SK-N-SH (cell line): ENCODE results near the gene DNAH3.
"Not testable (repeated sequence)": the region's sequence is repeated elsewhere in the genome, so short reads cannot be mapped to it uniquely, and the experiment has no call there.

Source experiments
- RXRA ChIP-seq: IDR thresholded peaks from 2 replicates; pipeline ENCODE4 v1.4.0; 2012; ENCODE audit warnings: low read depth, mild to moderate bottlenecking, borderline replicate concordance
- TCF12 ChIP-seq: IDR thresholded peaks from 2 replicates; pipeline ENCODE4 v1.4.0; 2012
- TF ChIP-seq, protein P1 (sequence below): fragments of 200-600 bp; sonication (generic); IDR thresholded peaks from 2 replicates; pipeline ENCODE4 v1.6.1; 2017; ENCODE audit warnings: antibody characterized with exemption, mild to moderate bottlenecking, moderate library complexity
- TF ChIP-seq, protein P2 (sequence below): fragments of 150-350 bp; IDR thresholded peaks from 2 replicates; pipeline ENCODE4 v1.6.1; 2016; ENCODE audit warnings: mild to moderate bottlenecking, low read depth, low read length
- TF ChIP-seq, protein P3 (sequence below): IDR thresholded peaks from 2 replicates; pipeline ENCODE4 v1.6.1; 2012; ENCODE audit warnings: mild to moderate bottlenecking, low read depth, low read length, moderate library complexity

DNA sequence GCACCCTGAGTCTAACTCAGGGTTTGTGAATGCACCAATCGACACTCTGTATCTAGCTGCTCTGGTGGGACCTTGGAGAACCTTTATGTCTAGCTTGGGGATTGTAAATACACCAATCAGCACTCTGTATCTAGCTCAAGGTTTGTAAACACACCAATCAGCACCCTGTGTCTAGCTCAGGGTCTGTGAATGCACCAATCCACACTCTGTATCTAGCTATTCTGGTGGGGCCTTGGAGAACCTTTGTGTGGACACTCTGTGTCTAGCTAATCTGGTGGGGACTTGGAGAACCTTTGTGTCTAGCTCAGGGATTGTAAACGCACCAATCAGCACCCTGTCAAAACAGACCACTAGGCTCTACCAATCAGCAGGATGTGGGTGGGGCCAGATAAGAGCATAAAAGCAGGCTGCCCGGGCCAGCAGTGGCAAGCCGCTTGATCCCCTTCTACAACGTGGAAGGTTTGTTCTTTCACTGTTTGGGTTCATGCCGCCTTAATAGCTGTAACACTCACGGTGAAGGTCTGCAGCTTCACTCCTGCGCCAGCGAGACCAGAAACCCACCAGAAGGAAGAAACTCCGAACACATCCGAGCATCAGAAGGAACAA lies 2.6 kb upstream of the DNAH3 start:
- TF ChIP-seq, protein P1, sequence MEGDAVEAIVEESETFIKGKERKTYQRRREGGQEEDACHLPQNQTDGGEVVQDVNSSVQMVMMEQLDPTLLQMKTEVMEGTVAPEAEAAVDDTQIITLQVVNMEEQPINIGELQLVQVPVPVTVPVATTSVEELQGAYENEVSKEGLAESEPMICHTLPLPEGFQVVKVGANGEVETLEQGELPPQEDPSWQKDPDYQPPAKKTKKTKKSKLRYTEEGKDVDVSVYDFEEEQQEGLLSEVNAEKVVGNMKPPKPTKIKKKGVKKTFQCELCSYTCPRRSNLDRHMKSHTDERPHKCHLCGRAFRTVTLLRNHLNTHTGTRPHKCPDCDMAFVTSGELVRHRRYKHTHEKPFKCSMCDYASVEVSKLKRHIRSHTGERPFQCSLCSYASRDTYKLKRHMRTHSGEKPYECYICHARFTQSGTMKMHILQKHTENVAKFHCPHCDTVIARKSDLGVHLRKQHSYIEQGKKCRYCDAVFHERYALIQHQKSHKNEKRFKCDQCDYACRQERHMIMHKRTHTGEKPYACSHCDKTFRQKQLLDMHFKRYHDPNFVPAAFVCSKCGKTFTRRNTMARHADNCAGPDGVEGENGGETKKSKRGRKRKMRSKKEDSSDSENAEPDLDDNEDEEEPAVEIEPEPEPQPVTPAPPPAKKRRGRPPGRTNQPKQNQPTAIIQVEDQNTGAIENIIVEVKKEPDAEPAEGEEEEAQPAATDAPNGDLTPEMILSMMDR, result not testable (repeated sequence)
- TF ChIP-seq, protein P2, sequence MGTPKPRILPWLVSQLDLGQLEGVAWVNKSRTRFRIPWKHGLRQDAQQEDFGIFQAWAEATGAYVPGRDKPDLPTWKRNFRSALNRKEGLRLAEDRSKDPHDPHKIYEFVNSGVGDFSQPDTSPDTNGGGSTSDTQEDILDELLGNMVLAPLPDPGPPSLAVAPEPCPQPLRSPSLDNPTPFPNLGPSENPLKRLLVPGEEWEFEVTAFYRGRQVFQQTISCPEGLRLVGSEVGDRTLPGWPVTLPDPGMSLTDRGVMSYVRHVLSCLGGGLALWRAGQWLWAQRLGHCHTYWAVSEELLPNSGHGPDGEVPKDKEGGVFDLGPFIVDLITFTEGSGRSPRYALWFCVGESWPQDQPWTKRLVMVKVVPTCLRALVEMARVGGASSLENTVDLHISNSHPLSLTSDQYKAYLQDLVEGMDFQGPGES, result not testable (repeated sequence)
- TF ChIP-seq TCF12, RXRA: not testable (repeated sequence)
- TF ChIP-seq, protein P3, sequence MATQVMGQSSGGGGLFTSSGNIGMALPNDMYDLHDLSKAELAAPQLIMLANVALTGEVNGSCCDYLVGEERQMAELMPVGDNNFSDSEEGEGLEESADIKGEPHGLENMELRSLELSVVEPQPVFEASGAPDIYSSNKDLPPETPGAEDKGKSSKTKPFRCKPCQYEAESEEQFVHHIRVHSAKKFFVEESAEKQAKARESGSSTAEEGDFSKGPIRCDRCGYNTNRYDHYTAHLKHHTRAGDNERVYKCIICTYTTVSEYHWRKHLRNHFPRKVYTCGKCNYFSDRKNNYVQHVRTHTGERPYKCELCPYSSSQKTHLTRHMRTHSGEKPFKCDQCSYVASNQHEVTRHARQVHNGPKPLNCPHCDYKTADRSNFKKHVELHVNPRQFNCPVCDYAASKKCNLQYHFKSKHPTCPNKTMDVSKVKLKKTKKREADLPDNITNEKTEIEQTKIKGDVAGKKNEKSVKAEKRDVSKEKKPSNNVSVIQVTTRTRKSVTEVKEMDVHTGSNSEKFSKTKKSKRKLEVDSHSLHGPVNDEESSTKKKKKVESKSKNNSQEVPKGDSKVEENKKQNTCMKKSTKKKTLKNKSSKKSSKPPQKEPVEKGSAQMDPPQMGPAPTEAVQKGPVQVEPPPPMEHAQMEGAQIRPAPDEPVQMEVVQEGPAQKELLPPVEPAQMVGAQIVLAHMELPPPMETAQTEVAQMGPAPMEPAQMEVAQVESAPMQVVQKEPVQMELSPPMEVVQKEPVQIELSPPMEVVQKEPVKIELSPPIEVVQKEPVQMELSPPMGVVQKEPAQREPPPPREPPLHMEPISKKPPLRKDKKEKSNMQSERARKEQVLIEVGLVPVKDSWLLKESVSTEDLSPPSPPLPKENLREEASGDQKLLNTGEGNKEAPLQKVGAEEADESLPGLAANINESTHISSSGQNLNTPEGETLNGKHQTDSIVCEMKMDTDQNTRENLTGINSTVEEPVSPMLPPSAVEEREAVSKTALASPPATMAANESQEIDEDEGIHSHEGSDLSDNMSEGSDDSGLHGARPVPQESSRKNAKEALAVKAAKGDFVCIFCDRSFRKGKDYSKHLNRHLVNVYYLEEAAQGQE, result not testable (repeated sequence)
